Chondrocyte (in vitro differentiated cells): ENCODE measurements around the gene SLC22A5. TPM values are rescaled to one million over a fixed set of nuclear protein-coding genes. Genes with fewer than 3 reads are reported as not detected.
A peak's percentile ranks its signal among the peaks of the same experiment; 100 is the strongest.

ENCODE experiments used
- DNase-seq: peaks from one replicate; pipeline ENCODE4 v3.0.0; 2021; ENCODE audit warnings: mixed read lengths, low spot score
- H3K27ac Mint-ChIP-seq: one replicate; pipeline ENCODE4 v1.8.0; 2021; ENCODE audit warnings: mild to moderate bottlenecking, moderate library complexity, mixed read lengths; ENCODE audit not compliant: unreplicated experiment
- H3K27me3 Mint-ChIP-seq: 2 replicates; pipeline ENCODE4 v1.8.0; 2021; ENCODE audit warnings: low read depth, mixed read lengths
- H3K36me3 Mint-ChIP-seq: 2 replicates; pipeline ENCODE4 v1.8.0; 2021; ENCODE audit warnings: low read depth, mixed read lengths
- H3K4me1 Mint-ChIP-seq: 2 replicates; pipeline ENCODE4 v1.8.0; 2021; ENCODE audit warnings: low read depth, mild to moderate bottlenecking, mixed read lengths
- H3K4me3 Mint-ChIP-seq: one replicate; pipeline ENCODE4 v1.8.0; 2021; ENCODE audit warnings: mild to moderate bottlenecking, moderate library complexity, mixed read lengths; ENCODE audit not compliant: unreplicated experiment
- H3K9me3 Mint-ChIP-seq: 2 replicates; pipeline ENCODE4 v1.8.0; 2021; ENCODE audit warnings: low read depth, mixed read lengths
- CTCF ChIP-seq: fragments of 200-600 bp; sonication (generic); IDR thresholded peaks from 2 replicates; pipeline ENCODE4 v1.5.0; 2021; ENCODE audit warnings: antibody characterized with exemption, mild to moderate bottlenecking, moderate library complexity
- total RNA-seq: library from RNA; stranded (reverse); gene quantifications from 3 replicates; pipeline ENCODE4 v1.2.1, GENCODE V29; 2021

Gene SLC22A5
- total RNA-seq, 1 donor from 2014 or later = 6.1 TPM

- H3K9me3 Mint-ChIP-seq = no peaks in the 10 kb centered on the region
- peak overlapping the region; percentile 78 for H3K27ac Mint-ChIP-seq
- peaks cover 75% of the 10 kb centered on the region for H3K4me1 Mint-ChIP-seq
- no peak for DNase-seq
- H3K27me3 Mint-ChIP-seq = no peaks in the 10 kb centered on the region
- peaks cover 2% of the 10 kb centered on the region for H3K36me3 Mint-ChIP-seq
- TF ChIP-seq CTCF = no peak
- H3K4me3 Mint-ChIP-seq = no peak overlapping the region
These were observed 56.5 kb downstream of the SLC22A5 start for GRCh38 chr5:132425975-132426524.

GRCh38 chr5:132426525-132427138, 57.1 kb downstream of the SLC22A5 start:
- H3K4me3 Mint-ChIP-seq = no peak overlapping the region
- no peaks in the 10 kb centered on the region for H3K9me3 Mint-ChIP-seq
- no peaks in the 10 kb centered on the region for H3K36me3 Mint-ChIP-seq
- H3K4me1 Mint-ChIP-seq = peaks cover 70% of the 10 kb centered on the region
- no peaks in the 10 kb centered on the region for H3K27me3 Mint-ChIP-seq
- no peak for DNase-seq
- H3K27ac Mint-ChIP-seq = peak overlapping the region; percentile 78
- peak; percentile 69 for TF ChIP-seq CTCF

GRCh38 chr5:132427281-132428146, 58.0 kb downstream of the SLC22A5 start:
- no peak for TF ChIP-seq CTCF
- Mint-ChIP-seq H3K4me3 (no peak overlapping the region), H3K4me1 (peaks cover 65% of the 10 kb centered on the region), H3K9me3 (no peaks in the 10 kb centered on the region), H3K27ac (peak overlapping the region; percentile 78), H3K36me3 (no peaks in the 10 kb centered on the region), H3K27me3 (no peaks in the 10 kb centered on the region)
- no peak for DNase-seq

GRCh38 chr5:132428147-132428482, 58.6 kb downstream of the SLC22A5 start:
- Mint-ChIP-seq H3K27me3 (no peaks in the 10 kb centered on the region), H3K36me3 (no peaks in the 10 kb centered on the region)
- no peak for TF ChIP-seq CTCF

More at GRCh38 chr5:132428147-132428482, 58.6 kb downstream of the SLC22A5 start:
- no peak for DNase-seq
- Mint-ChIP-seq H3K4me1 (peaks cover 63% of the 10 kb centered on the region), H3K4me3 (no peak overlapping the region), H3K27ac (peak overlapping the region; percentile 85), H3K9me3 (no peaks in the 10 kb centered on the region)
